Tibial artery (tissue), 4 donors: ENCODE results near the gene PODNL1.
A peak's percentile ranks its signal among the peaks of the same experiment; 100 is the strongest.

ENCODE experiments used
- DNase-seq, 2 donors: peaks; one replicate each; pipeline ENCODE4 v3.0.0-alpha.2; 2019
- H3K27ac ChIP-seq, 2 donors: fragments of 200-600 bp; sonication (generic) in 1 of 2; 1 replicate in 1 of 2; 2 replicates in 1 of 2; pipeline ENCODE4 v1.5.1; 2018 to 2019; ENCODE audit warnings: mild to moderate bottlenecking in 1 of 2
- H3K27me3 ChIP-seq, 2 donors: fragments of 200-600 bp; sonication (generic) in 1 of 2; one replicate each; pipeline versions ENCODE4 v1.5.1 to v1.6.0; 2016 to 2019
- H3K36me3 ChIP-seq, 3 donors: fragments of 200-600 bp; sonication (generic) in 2 of 3; one replicate each; pipeline ENCODE4 v1.5.1; 2016 to 2019; ENCODE audit warnings: mild to moderate bottlenecking in 2 of 3
- H3K4me1 ChIP-seq, 4 donors: fragments of 200-600 bp; sonication (generic) in 2 of 4; 1 replicate in 3 of 4; 2 replicates in 1 of 4; pipeline ENCODE4 v1.5.1; 2016 to 2019
- H3K4me3 ChIP-seq, 2 donors: fragments of 200-600 bp; sonication (generic) in 1 of 2; 1 replicate in 1 of 2; 2 replicates in 1 of 2; pipeline ENCODE4 v1.5.1; 2018 to 2019; ENCODE audit warnings: mild to moderate bottlenecking in 2 of 2
- H3K9me3 ChIP-seq, 3 donors: fragments of 200-600 bp; sonication (generic) in 1 of 3; one replicate each; pipeline ENCODE4 v1.5.1; 2016 to 2019
- CTCF ChIP-seq, 2 experiments: fragments of 200-600 bp in 1 of 2; fragments of 450-650 bp in 1 of 2; IDR thresholded peaks; one replicate each; pipeline ENCODE4 v1.5.1; 2017 to 2019; ENCODE audit warnings: antibody characterized with exemption in 2 of 2, mild to moderate bottlenecking in 1 of 2, moderate library complexity in 1 of 2
- intact Hi-C: fragments of 100-400 bp; cut with DNase I; formaldehyde crosslinking; loops from one replicate; pipeline ENCODE4 v1.15.0; 2023; ENCODE audit warnings: low total_unique reads

Gene PODNL1

GRCh38 chr19:13909430-13909829 lies 28.8 kb downstream of the PODNL1 start:
- Histone ChIP-seq H3K4me1 (peaks cover 0 to 18% (median 16%) of the 10 kb centered on the region in 4 donors), H3K9me3 (no peaks in the 10 kb centered on the region), H3K27me3 (no peaks in the 10 kb centered on the region), H3K4me3 (no peak overlapping the region), H3K36me3 (peaks cover 26 to 51% (median 41%) of the 10 kb centered on the region in 3 donors), H3K27ac (no peak overlapping the region)
- intact Hi-C loops: no loop called here
- TF ChIP-seq CTCF (IDR thresholded peaks at IDR 0.05): no peak
- no peak for DNase-seq

GRCh38 chr19:13908674-13909073 lies 29.5 kb downstream of the PODNL1 start:
- intact Hi-C loops: no loop called here
- H3K36me3 ChIP-seq: peaks cover 18 to 43% (median 35%) of the 10 kb centered on the region in 3 donors
- no peak for TF ChIP-seq CTCF (IDR thresholded peaks at IDR 0.05)

GRCh38 chr19:13906910-13907309 lies 31.3 kb downstream of the PODNL1 start:
- no peaks in the 10 kb centered on the region for H3K9me3 ChIP-seq
- DNase-seq: no peak
- H3K36me3 ChIP-seq: peaks cover 2 to 26% (median 17%) of the 10 kb centered on the region in 3 donors
- peak overlapping the region; percentile 79 for H3K27ac ChIP-seq
- H3K4me3 ChIP-seq: peak overlapping the region; percentile 87 to 96
- no peaks in the 10 kb centered on the region for H3K27me3 ChIP-seq
- no peak for TF ChIP-seq CTCF (IDR thresholded peaks at IDR 0.05)
- peaks cover 0 to 18% (median 16%) of the 10 kb centered on the region in 4 donors for H3K4me1 ChIP-seq
- intact Hi-C loops: no loop called here

More at GRCh38 chr19:13908674-13909073, 29.5 kb downstream of the PODNL1 start:
- no peak for DNase-seq
- no peak overlapping the region for H3K4me3 ChIP-seq
- no peaks in the 10 kb centered on the region for H3K9me3 ChIP-seq
- no peak overlapping the region for H3K27ac ChIP-seq
- no peaks in the 10 kb centered on the region for H3K27me3 ChIP-seq
- peaks cover 0 to 18% (median 16%) of the 10 kb centered on the region in 4 donors for H3K4me1 ChIP-seq

GRCh38 chr19:13906521-13906904 lies 31.7 kb downstream of the PODNL1 start:
- DNase-seq: no peak
- no peak for TF ChIP-seq CTCF (IDR thresholded peaks at IDR 0.05)
- Histone ChIP-seq H3K4me3 (peak overlapping the region; percentile 87 to 96), H3K4me1 (peaks cover 0 to 18% (median 16%) of the 10 kb centered on the region in 4 donors), H3K27ac (peak overlapping the region; percentile 79), H3K36me3 (peaks cover 0 to 22% (median 16%) of the 10 kb centered on the region in 3 donors), H3K27me3 (no peaks in the 10 kb centered on the region), H3K9me3 (no peaks in the 10 kb centered on the region)
- intact Hi-C loops: no loop called here

- no peaks in the 10 kb centered on the region for H3K9me3 ChIP-seq
- H3K27me3 ChIP-seq: no peaks in the 10 kb centered on the region
- TF ChIP-seq CTCF (IDR thresholded peaks at IDR 0.05): peak in 1 of 2 experiments; percentile 17
- H3K27ac ChIP-seq: peak within 1 kb of the TSS; percentile 79
- H3K4me3 ChIP-seq: peak within 1 kb of the TSS; percentile 87 to 96
- peaks cover 0 to 18% (median 16%) of the 10 kb centered on the region in 4 donors for H3K4me1 ChIP-seq
- intact Hi-C loops: no loop called here
- peak; percentile 90 to 94 for DNase-seq
- peaks cover 0 to 15% (median 14%) of the 10 kb centered on the region in 3 donors for H3K36me3 ChIP-seq
Observed at GRCh38 chr19:13905634-13906520, 32.3 kb downstream of the PODNL1 start, which contains the start of the genes BRME1 and CC2D1A. Gene BRME1, minus strand, starts transcription at chr19:13906117. Its CDS starts 1,225 bp downstream, at chr19:13904892. Gene CC2D1A, plus strand, starts transcription at chr19:13906201. Its CDS starts 241 bp downstream, at chr19:13906442.
